IPS-NIHi7 (cell line): ENCODE data around the gene PTGFRN.

Source experiments
- DNase-seq: peaks from one replicate; pipeline ENCODE4 v3.0.0; 2012; ENCODE audit warnings: mixed read lengths; ENCODE audit errors: extremely low spot score

PTGFRN gene

GRCh38 chr1:117033772-117034171 is 124.1 kb downstream of the PTGFRN start:
- DNase-seq, result no peak

GRCh38 chr1:117034791-117035290 is 125.1 kb downstream of the PTGFRN start:
- no peak for DNase-seq

- peak; percentile 42 for DNase-seq
Measured at GRCh38 chr1:117036018-117036461, 126.3 kb downstream of the PTGFRN start.

- no peak for DNase-seq
Measured at GRCh38 chr1:117037802-117038201, 128.1 kb downstream of the PTGFRN start.

GRCh38 chr1:117038236-117038635 is 128.5 kb downstream of the PTGFRN start:
- DNase-seq, result no peak
